ENCODE results near the gene CES2.

DNA sequence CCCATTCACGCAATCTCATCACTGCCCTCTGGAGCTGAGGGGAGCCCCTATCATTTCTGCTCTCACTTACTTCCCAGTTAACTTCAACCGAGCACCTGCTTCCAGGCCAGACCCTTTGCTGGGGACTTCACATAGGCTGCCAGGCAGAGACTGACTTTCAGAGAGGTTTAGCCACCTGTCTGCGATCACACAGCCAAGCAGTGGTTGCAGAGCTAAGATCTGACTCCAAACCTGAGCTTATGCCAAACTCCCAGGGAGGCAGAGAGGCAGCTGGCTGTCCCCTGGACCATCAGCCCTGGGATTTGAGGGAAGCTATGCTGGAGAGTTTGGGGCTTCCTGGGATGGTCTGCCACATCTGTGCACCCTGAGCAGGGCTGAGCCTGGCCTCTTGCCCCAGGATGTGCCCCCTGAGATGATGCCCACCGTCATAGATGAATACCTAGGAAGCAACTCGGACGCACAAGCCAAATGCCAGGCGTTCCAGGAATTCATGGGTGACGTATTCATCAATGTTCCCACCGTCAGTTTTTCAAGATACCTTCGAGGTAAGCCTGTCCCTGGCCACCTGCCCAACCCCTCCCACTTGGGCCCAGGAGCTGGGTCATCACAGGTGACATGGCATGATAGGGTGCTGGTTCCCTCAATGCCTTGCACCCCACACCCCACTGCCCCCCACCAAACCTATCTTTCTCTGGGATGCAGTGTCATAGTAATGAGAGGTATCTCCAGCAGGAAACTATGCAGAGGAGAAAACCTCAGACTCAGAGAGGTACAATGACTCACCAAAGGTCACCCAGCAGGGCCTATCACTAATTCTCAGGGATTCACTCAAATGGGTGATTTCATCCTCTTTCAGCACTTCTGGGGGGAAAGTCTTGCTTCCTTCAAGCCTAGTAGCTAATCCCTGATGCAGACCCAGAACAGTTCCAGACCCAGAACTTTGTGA is 35.7 kb downstream of the CES2 start:
- TF ChIP-seq FOXP2 (optimal IDR thresholded peaks at IDR 0.05; ENCODE audit: control extremely low read depth, extremely low read length, insufficient read depth), result no peak
- no peak for TF ChIP-seq EZH2 (IDR thresholded peaks at IDR 0.05)
- no peak for TF ChIP-seq POLR2AphosphoS5 (IDR thresholded peaks at IDR 0.05; ENCODE audit: borderline replicate concordance, low read depth, low read length)

Data from SK-N-MC (cell line).